SK-N-SH treated with all-trans-retinoic acid at 6 μM for 48 hours (cell line): ENCODE measurements around the gene ANKDD1B.

Source experiments
- ATAC-seq: fragments of 200-7000 bp; cut with Tn5 transposase; 3 replicates; pipeline ENCODE4 v1.9.1; 2020; ENCODE audit warnings: mild to moderate bottlenecking, moderate library complexity
- BACH2 ChIP-seq: fragments of 250-450 bp; sonication (Bioruptor Pico); IDR thresholded peaks from 2 replicates; pipeline ENCODE4 v1.9.0; 2021; ENCODE audit warnings: mild to moderate bottlenecking, borderline replicate concordance
- CSDC2 ChIP-seq: fragments of 250-450 bp; sonication (Bioruptor Pico); IDR thresholded peaks from 2 replicates; pipeline ENCODE4 v1.5.0; 2020; ENCODE audit warnings: mild to moderate bottlenecking, moderate library complexity
- CSRNP3 ChIP-seq: fragments of 250-450 bp; sonication (Bioruptor Pico); IDR thresholded peaks from 2 replicates; pipeline ENCODE4 v1.5.1; 2021; ENCODE audit warnings: mild to moderate bottlenecking, moderate library complexity
- ESRRG ChIP-seq: fragments of 250-450 bp; sonication (Bioruptor Pico); IDR thresholded peaks from 2 replicates; pipeline ENCODE4 v1.6.1; 2021; ENCODE audit warnings: mild to moderate bottlenecking
- GLIS3 ChIP-seq: fragments of 250-450 bp; sonication (Bioruptor Pico); IDR thresholded peaks from 2 replicates; pipeline ENCODE4 v1.5.0; 2020; ENCODE audit warnings: mild to moderate bottlenecking, moderate library complexity
- ISL1 ChIP-seq: fragments of 250-450 bp; sonication (Bioruptor Pico); IDR thresholded peaks from 2 replicates; pipeline ENCODE4 v2.1.2; 2022; ENCODE audit warnings: mild to moderate bottlenecking, moderate library complexity
- OSR1 ChIP-seq: fragments of 250-450 bp; sonication (Bioruptor Pico); IDR thresholded peaks from 2 replicates; pipeline ENCODE4 v1.8.0; 2022; ENCODE audit warnings: moderate library complexity, mild to moderate bottlenecking, inconsistent platforms
- POU6F1 ChIP-seq: fragments of 250-450 bp; sonication (Bioruptor Pico); IDR thresholded peaks from 2 replicates; pipeline ENCODE4 v1.8.0; 2021; ENCODE audit warnings: low read depth, mild to moderate bottlenecking, moderate library complexity, borderline replicate concordance
- PPARA ChIP-seq: fragments of 250-450 bp; sonication (Bioruptor Pico); IDR thresholded peaks from 2 replicates; pipeline ENCODE4 v1.5.0; 2020; ENCODE audit warnings: mild to moderate bottlenecking, borderline replicate concordance
- RARB ChIP-seq: fragments of 250-450 bp; sonication (Bioruptor Pico); IDR thresholded peaks from 2 replicates; pipeline ENCODE4 v1.8.0; 2021; ENCODE audit warnings: mild to moderate bottlenecking, moderate library complexity
- SNAI2 ChIP-seq: fragments of 250-450 bp; sonication (Bioruptor Pico); IDR thresholded peaks from 2 replicates; pipeline ENCODE4 v1.5.0; 2020; ENCODE audit warnings: mild to moderate bottlenecking, moderate library complexity
- TCF4 ChIP-seq: fragments of 250-450 bp; sonication (Bioruptor Pico); IDR thresholded peaks from 2 replicates; pipeline ENCODE4 v1.8.0; 2021; ENCODE audit warnings: mild to moderate bottlenecking, moderate library complexity, borderline replicate concordance
- TOX ChIP-seq: fragments of 250-450 bp; sonication (Bioruptor Pico); IDR thresholded peaks from 2 replicates; pipeline ENCODE4 v1.8.0; 2021; ENCODE audit warnings: mild to moderate bottlenecking, moderate library complexity, borderline replicate concordance
- TSHZ2 ChIP-seq: fragments of 250-450 bp; sonication (Bioruptor Pico); IDR thresholded peaks from 2 replicates; pipeline ENCODE4 v1.5.0; 2020; ENCODE audit warnings: mild to moderate bottlenecking, moderate library complexity
- ZC3H10 ChIP-seq: fragments of 250-450 bp; sonication (Bioruptor Pico); IDR thresholded peaks from 2 replicates; pipeline ENCODE4 v1.5.1; 2021; ENCODE audit warnings: mild to moderate bottlenecking, moderate library complexity
- ZFP30 ChIP-seq: fragments of 450-650 bp; formaldehyde crosslinking; IDR thresholded peaks from 2 replicates; pipeline ENCODE4 v1.5.0; 2022; ENCODE audit warnings: mild to moderate bottlenecking, moderate library complexity
- ZNF565 ChIP-seq: fragments of 450-650 bp; formaldehyde crosslinking; conservative IDR thresholded peaks from 2 replicates; pipeline ENCODE4 v1.5.0; 2020; ENCODE audit warnings: low read depth, mild to moderate bottlenecking, moderate library complexity
- ZNF8 ChIP-seq: fragments of 450-650 bp; formaldehyde crosslinking; IDR thresholded peaks from 2 replicates; pipeline ENCODE4 v1.5.0; 2020; ENCODE audit warnings: mild to moderate bottlenecking, moderate library complexity
- TF ChIP-seq, protein P1 (sequence below): fragments of 250-450 bp; sonication (Bioruptor Pico); IDR thresholded peaks from 2 replicates; pipeline ENCODE4 v1.5.1; 2020; ENCODE audit warnings: low read depth, mild to moderate bottlenecking, moderate library complexity

The ANKDD1B gene

GRCh38 chr5:75616371-75616881 lies 5.2 kb downstream of the ANKDD1B start:
- TF ChIP-seq SNAI2 (CRISPR knock-in tag) (no peak), TCF4 (CRISPR knock-in tag) (no peak), ZC3H10 (CRISPR knock-in tag) (no peak)
- TF ChIP-seq, all 23 proteins: peak for 0
- no peak for ATAC-seq

GRCh38 chr5:75616971-75617621 lies 5.8 kb downstream of the ANKDD1B start:
- ATAC-seq, result no peak

GRCh38 chr5:75617736-75618352 lies 6.6 kb downstream of the ANKDD1B start:
- ATAC-seq, result peak; percentile 33; the same call in 1 of the 3 replicates
- TF ChIP-seq CSDC2, result no peak
- TF ChIP-seq OSR1 (CRISPR knock-in tag), result no peak
- TF ChIP-seq, protein P1, sequence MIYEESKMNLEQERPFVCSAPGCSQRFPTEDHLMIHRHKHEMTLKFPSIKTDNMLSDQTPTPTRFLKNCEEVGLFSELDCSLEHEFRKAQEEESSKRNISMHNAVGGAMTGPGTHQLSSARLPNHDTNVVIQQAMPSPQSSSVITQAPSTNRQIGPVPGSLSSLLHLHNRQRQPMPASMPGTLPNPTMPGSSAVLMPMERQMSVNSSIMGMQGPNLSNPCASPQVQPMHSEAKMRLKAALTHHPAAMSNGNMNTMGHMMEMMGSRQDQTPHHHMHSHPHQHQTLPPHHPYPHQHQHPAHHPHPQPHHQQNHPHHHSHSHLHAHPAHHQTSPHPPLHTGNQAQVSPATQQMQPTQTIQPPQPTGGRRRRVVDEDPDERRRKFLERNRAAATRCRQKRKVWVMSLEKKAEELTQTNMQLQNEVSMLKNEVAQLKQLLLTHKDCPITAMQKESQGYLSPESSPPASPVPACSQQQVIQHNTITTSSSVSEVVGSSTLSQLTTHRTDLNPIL (CRISPR knock-in tag), result no peak
- TF ChIP-seq CSRNP3 (CRISPR knock-in tag), result no peak
- no peak for TF ChIP-seq PPARA (CRISPR knock-in tag)
- no peak for TF ChIP-seq ZNF565 (CRISPR knock-in tag)
- TF ChIP-seq RARB (CRISPR knock-in tag), result no peak
- TF ChIP-seq ESRRG (CRISPR knock-in tag), result no peak
- no peak for TF ChIP-seq ZC3H10 (CRISPR knock-in tag)

More at GRCh38 chr5:75616971-75617621, 5.8 kb downstream of the ANKDD1B start:
- no peak for TF ChIP-seq ZNF565 (CRISPR knock-in tag)
- no peak for TF ChIP-seq ZC3H10 (CRISPR knock-in tag)
- no peak for TF ChIP-seq TOX (CRISPR knock-in tag)
- TF ChIP-seq, protein P1 (CRISPR knock-in tag), result no peak
- no peak for TF ChIP-seq CSDC2
- no peak for TF ChIP-seq TSHZ2 (CRISPR knock-in tag)
- no peak for TF ChIP-seq CSRNP3 (CRISPR knock-in tag)
- no peak for TF ChIP-seq PPARA (CRISPR knock-in tag)
- TF ChIP-seq BACH2 (CRISPR knock-in tag), result no peak

DNA sequence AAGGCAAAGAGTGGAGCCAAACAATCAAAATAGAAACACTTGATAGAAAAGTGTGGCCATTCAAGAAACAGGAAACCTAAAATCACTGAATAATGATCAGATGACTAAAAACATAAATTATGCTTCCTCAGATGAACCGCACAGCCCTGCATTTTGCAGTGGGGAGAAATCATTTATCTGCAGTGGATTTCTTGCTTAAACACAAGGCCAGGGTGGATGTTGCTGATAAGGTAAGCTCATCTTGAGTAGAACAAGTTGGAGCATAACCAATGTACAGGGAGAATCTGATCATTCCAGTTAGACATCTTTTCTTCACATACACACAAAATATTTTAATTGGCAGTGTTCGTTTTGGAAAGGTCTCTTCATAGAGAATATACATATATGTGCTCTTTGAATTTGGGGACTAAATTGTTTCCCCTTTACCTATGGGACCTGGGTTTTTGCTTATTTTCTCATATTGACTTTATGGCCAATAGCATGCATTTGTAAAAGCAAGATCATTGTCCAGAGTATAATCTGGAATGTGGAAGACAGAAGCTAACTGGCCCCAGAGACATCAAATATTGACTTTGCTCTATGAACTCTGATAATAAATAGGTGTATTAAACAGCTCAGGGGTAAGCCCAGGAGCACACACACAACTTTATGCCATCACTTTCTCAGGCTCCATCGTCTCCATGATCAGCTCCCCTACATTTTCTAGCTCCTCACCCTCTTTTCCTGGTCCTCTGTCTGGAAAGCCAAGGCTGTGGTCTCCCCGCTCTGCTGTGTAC lies 9.1 kb downstream of the ANKDD1B start:
- ATAC-seq, result no peak
- TF ChIP-seq ZNF8 (CRISPR knock-in tag) (no peak), POU6F1 (no peak), ZFP30 (no peak), ISL1 (CRISPR knock-in tag) (no peak), TOX (CRISPR knock-in tag) (no peak), GLIS3 (CRISPR knock-in tag) (no peak)
